Ishikawa (cell line): ENCODE results near the gene ARHGEF10L.

Source experiments
- CEBPB ChIP-seq: IDR thresholded peaks from 2 replicates; pipeline ENCODE4 v1.6.1; 2012
- CREB1 ChIP-seq: IDR thresholded peaks from 2 replicates; pipeline ENCODE4 v1.6.1; 2012; ENCODE audit warnings: low read depth
- EGR1 ChIP-seq: IDR thresholded peaks from 2 replicates; pipeline ENCODE4 v1.6.1; 2012
- EP300 ChIP-seq: IDR thresholded peaks from 2 replicates; pipeline ENCODE4 v1.6.1; 2012; ENCODE audit warnings: borderline replicate concordance
- FOXM1 ChIP-seq: IDR thresholded peaks from 2 replicates; pipeline ENCODE4 v1.6.1; 2012; ENCODE audit warnings: low read depth, borderline replicate concordance
- NFIC ChIP-seq: IDR thresholded peaks from 2 replicates; pipeline ENCODE4 v1.6.1; 2012
- RAD21 ChIP-seq: IDR thresholded peaks from 2 replicates; pipeline ENCODE4 v1.6.1; 2012; ENCODE audit warnings: low read depth
- TAF1 ChIP-seq: IDR thresholded peaks from 2 replicates; pipeline ENCODE4 v1.6.1; 2012; ENCODE audit warnings: low read depth, mild to moderate bottlenecking
- TCF12 ChIP-seq: IDR thresholded peaks from 2 replicates; pipeline ENCODE4 v1.6.1; 2012; ENCODE audit warnings: low read depth
- TEAD4 ChIP-seq: IDR thresholded peaks from 2 replicates; pipeline ENCODE4 v1.6.1; 2012
- YY1 ChIP-seq: IDR thresholded peaks from 2 replicates; pipeline ENCODE4 v1.6.1; 2012; ENCODE audit warnings: low read depth
- ZBTB7A ChIP-seq: IDR thresholded peaks from 2 replicates; pipeline ENCODE4 v1.6.1; 2012; ENCODE audit warnings: low read depth
- TF ChIP-seq, protein P1 (sequence below): IDR thresholded peaks from 2 replicates; pipeline ENCODE4 v1.6.1; 2012
- TF ChIP-seq, protein P2 (sequence below): IDR thresholded peaks from 2 replicates; pipeline ENCODE4 v1.6.1; 2012
- TF ChIP-seq, protein P3 (sequence below): IDR thresholded peaks from 2 replicates; pipeline ENCODE4 v1.6.1; 2012; ENCODE audit warnings: low read depth, mild to moderate bottlenecking

ARHGEF10L gene

DNA sequence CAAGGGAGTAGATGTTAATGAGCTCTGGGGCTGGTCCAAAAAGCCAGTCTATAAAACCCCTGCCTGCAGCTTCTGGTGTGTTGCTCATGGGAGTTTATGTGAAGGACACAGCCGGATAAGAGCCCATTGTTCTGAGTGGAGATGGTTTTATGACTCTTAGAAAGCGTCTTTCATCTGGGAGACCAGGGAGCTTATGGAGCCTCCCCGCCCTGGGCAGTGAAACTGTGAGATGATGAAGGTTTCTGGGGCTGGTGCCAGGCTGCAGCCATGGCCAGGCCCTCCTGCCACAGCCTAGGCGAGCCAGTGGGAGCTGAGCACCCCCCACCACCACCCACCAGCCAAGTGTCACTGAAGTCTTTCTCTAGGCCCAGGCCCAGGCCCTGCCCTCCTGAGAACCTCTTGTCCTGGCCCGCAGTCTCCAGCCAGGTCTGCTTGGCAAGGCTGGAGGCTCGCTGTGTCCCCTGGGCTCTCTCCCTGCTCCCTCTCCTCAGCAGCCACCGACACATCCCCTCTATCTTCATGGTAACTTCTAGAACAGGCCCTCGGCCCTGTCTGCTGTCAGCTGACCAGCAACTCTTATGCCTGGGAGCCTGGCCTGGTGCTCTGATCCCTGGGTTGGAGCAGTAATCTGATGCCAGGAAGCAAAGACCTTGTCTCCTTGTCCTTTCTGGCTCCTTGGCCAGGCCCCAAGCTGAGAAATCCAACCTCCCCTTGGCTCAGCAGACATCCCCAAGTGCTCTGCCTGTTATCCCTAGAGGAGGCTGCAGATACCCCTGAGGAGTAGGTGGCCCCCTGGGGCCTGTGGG, 7.6 kb upstream of the ARHGEF10L start:
- TF ChIP-seq YY1 = no peak
- TF ChIP-seq CREB1 = no peak
- peak; percentile 21; the same call in 1 of the 2 replicates for TF ChIP-seq NFIC
- TF ChIP-seq, protein P1, sequence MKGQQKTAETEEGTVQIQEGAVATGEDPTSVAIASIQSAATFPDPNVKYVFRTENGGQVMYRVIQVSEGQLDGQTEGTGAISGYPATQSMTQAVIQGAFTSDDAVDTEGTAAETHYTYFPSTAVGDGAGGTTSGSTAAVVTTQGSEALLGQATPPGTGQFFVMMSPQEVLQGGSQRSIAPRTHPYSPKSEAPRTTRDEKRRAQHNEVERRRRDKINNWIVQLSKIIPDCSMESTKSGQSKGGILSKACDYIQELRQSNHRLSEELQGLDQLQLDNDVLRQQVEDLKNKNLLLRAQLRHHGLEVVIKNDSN = peak; percentile 57
- TF ChIP-seq, protein P2, sequence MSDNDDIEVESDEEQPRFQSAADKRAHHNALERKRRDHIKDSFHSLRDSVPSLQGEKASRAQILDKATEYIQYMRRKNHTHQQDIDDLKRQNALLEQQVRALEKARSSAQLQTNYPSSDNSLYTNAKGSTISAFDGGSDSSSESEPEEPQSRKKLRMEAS = 0 out of 2 replicates have a peak, but pooled peaks have one; percentile 21
- TF ChIP-seq EGR1 = no peak
- no peak for TF ChIP-seq TAF1
- TF ChIP-seq CEBPB = no peak

DNA sequence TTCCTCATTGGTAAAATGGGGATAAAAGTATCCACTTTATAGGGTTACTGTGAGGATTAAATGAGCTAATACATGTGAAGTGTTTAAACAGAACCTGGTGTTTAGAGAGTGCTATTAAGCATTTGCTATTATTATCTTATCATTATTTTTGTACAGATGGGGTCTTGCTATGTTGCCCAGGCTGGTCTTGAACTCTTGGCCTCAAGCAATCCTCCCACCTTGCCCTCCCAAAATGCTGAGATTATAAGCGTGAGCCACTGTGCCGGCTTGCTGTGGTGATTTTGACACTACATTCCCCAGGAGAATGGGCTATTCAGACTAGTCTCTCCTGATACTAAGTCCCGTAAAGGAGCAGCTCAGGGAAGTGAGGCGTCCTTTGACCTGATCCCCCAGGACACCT, 6.3 kb upstream of the ARHGEF10L start:
- no peak for TF ChIP-seq FOXM1
- TF ChIP-seq, protein P3, sequence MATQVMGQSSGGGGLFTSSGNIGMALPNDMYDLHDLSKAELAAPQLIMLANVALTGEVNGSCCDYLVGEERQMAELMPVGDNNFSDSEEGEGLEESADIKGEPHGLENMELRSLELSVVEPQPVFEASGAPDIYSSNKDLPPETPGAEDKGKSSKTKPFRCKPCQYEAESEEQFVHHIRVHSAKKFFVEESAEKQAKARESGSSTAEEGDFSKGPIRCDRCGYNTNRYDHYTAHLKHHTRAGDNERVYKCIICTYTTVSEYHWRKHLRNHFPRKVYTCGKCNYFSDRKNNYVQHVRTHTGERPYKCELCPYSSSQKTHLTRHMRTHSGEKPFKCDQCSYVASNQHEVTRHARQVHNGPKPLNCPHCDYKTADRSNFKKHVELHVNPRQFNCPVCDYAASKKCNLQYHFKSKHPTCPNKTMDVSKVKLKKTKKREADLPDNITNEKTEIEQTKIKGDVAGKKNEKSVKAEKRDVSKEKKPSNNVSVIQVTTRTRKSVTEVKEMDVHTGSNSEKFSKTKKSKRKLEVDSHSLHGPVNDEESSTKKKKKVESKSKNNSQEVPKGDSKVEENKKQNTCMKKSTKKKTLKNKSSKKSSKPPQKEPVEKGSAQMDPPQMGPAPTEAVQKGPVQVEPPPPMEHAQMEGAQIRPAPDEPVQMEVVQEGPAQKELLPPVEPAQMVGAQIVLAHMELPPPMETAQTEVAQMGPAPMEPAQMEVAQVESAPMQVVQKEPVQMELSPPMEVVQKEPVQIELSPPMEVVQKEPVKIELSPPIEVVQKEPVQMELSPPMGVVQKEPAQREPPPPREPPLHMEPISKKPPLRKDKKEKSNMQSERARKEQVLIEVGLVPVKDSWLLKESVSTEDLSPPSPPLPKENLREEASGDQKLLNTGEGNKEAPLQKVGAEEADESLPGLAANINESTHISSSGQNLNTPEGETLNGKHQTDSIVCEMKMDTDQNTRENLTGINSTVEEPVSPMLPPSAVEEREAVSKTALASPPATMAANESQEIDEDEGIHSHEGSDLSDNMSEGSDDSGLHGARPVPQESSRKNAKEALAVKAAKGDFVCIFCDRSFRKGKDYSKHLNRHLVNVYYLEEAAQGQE = no peak
- no peak for TF ChIP-seq TAF1
- no peak for TF ChIP-seq RAD21
- no peak for TF ChIP-seq YY1
- no peak for TF ChIP-seq EGR1
- no peak for TF ChIP-seq CEBPB
- TF ChIP-seq, protein P2 = no peak
- TF ChIP-seq TEAD4 = no peak

DNA sequence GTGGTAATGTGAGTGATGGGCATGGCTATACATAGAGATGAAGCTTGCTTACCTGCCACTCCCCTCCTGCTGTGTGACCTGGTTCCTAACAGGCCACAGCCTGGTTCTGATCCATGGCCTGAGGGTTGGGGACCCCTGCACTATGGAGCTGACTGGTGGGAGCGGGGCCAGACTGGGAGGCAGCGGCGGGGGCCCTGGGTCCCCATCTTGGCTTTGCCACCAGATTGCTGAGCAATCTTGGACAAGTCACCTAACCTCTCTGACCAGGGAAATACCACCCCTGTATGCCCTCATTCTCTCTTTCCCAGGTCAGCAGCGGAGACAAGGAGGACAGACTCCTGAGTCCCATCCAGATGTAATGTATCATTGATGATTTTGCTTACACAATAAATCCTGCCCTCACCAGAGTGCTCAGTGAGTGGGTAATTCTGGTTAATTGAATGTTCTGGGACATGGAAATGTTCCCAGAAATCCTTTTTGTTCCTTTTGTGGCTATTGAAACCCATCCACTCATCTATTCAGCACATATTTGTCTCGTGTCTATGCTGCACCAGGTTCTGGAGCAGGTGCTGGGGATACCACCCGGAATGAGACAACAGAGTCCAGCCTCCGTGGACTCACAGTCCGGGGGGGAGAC, 4.1 kb upstream of the ARHGEF10L start:
- no peak for TF ChIP-seq ZBTB7A
- TF ChIP-seq CREB1 = no peak
- no peak for TF ChIP-seq TEAD4
- TF ChIP-seq, protein P3 = no peak
- no peak for TF ChIP-seq NFIC
- TF ChIP-seq, protein P2 = no peak
- no peak for TF ChIP-seq RAD21
- no peak for TF ChIP-seq FOXM1
- no peak for TF ChIP-seq EGR1

- TF ChIP-seq, protein P1 = no peak
- TF ChIP-seq FOXM1 (no peak), NFIC (no peak), CREB1 (no peak), TAF1 (no peak), TCF12 (no peak), YY1 (no peak), CEBPB (no peak), RAD21 (no peak)
Observed at GRCh38 chr1:17538010-17538409, 1.5 kb upstream of the ARHGEF10L start.

DNA sequence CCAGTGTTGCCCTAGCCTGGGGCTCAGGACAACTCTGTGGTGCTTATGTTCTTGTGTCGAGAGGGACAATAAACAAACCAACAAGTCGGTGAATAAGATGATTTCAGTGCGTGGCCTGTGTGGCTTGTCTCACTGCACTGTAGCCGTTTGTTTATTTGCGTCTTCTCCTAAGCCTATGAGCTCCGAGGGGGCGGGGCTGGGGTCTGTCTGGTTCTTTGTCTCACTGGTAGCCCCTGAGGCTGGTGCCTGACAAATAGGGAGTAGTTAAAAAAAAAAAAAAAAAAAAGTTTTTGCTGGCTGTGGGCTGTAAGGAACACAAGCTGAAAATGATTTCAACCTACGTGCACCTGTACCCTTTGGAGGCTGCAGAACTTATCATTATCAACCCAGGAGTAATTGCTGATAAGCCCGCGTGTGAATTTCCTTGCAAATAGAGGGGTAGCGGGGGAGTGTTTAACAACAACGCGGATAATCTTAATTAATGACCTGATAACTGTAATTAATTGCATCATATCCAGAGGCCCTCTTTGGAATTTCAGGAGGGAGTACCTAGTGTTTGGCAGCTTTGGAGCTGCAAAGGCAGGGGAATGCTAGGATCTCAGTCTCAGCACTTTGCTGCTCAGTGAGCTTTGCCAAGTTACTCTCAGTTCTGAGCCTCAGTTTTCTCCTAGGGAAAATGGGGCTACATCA, 925 bp upstream of the ARHGEF10L start:
- no peak for TF ChIP-seq TCF12
- TF ChIP-seq EP300 = no peak
- TF ChIP-seq ZBTB7A = no peak
- no peak for TF ChIP-seq FOXM1
- no peak for TF ChIP-seq TAF1
- TF ChIP-seq, protein P3 = no peak
